SK-N-SH treated with all-trans-retinoic acid at 6 μM for 48 hours (cell line): ENCODE measurements around the gene SGPP2.

Experiments used
- CREB5 ChIP-seq: fragments of 250-450 bp; sonication (Bioruptor Pico); IDR thresholded peaks from 2 replicates; pipeline ENCODE4 v1.5.1; 2020; ENCODE audit warnings: low read depth, mild to moderate bottlenecking, moderate library complexity
- PPARA ChIP-seq: fragments of 250-450 bp; sonication (Bioruptor Pico); IDR thresholded peaks from 2 replicates; pipeline ENCODE4 v1.5.0; 2020; ENCODE audit warnings: mild to moderate bottlenecking, borderline replicate concordance
- TCF4 ChIP-seq: fragments of 250-450 bp; sonication (Bioruptor Pico); IDR thresholded peaks from 2 replicates; pipeline ENCODE4 v1.8.0; 2021; ENCODE audit warnings: mild to moderate bottlenecking, moderate library complexity, borderline replicate concordance
- TOX ChIP-seq: fragments of 250-450 bp; sonication (Bioruptor Pico); IDR thresholded peaks from 2 replicates; pipeline ENCODE4 v1.8.0; 2021; ENCODE audit warnings: mild to moderate bottlenecking, moderate library complexity, borderline replicate concordance
- ZNF565 ChIP-seq: fragments of 450-650 bp; formaldehyde crosslinking; conservative IDR thresholded peaks from 2 replicates; pipeline ENCODE4 v1.5.0; 2020; ENCODE audit warnings: low read depth, mild to moderate bottlenecking, moderate library complexity

DNA sequence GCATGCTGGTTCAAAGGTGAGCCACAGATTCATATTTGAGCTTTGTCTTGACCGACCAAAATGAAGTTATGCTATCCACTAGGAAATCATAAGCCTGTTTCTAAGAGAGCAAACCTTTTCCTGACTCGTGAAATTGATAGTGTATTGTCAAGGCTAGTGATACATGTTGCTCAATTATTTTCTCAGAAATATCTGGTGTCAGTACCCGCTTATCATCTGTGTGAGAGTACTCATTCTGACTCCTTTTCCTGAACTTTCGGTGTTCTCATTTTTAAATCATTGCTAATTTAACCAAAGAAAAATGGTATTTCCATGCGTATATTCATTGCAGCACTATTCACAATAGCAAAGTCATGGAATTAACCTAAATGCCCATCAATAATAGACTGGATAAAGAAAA is 56.2 kb downstream of the SGPP2 start:
- no peak for TF ChIP-seq ZNF565 (CRISPR knock-in tag)
- TF ChIP-seq CREB5 (CRISPR knock-in tag), result no peak
- TF ChIP-seq TOX, result no peak
- TF ChIP-seq TCF4 (CRISPR knock-in tag), result no peak
- no peak for TF ChIP-seq PPARA
